HG02852 (cell line): ENCODE data around the gene PAIP2.
"Not testable (repeated sequence)": the region's sequence is repeated elsewhere in the genome, so short reads cannot be mapped to it uniquely, and the experiment has no call there.

Experiments used
- ATAC-seq: cut with Tn5 transposase; IDR thresholded peaks from one replicate; pipeline ENCODE4 v1.9.1; 2021; ENCODE audit warnings: mild to moderate bottlenecking, moderate library complexity; ENCODE audit not compliant: unreplicated experiment

The PAIP2 gene, protein sequence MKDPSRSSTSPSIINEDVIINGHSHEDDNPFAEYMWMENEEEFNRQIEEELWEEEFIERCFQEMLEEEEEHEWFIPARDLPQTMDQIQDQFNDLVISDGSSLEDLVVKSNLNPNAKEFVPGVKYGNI

DNA sequence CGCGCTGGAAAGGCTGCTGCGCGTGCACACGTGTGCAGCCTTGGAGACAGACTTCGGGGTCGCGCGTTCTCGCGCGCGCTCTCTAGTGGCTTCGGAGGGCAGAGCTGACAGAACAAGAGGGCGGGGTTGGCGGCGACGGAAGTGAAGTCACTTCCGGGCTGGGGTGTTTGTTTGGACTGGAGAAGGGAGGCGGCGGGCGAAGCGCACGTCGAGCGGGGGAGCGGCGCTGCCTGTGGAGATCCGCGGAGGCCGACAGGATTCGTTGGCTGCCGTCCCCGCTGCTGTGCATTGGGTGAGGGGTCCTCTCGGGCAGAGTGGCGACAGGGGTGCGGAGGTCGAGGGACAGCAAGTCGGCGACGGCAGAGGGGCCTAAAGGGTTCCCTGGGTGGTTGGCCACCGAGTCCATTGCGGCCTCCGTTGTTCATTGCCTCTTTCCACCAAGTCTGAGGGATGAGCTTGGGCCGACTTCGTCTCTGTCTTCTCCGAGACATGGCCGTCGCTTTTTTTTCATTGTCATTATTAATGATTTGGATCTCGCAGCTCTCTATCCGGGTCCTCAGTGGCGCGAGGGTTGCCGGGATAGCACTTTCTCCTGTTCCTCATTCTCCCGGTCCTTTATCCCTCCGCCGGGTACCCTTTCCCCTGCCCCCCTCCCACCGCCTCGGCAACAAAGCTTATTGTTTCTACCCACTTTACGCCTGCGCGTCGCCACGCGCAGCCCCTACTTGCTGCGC, at the start of gene PAIP2:
Gene PAIP2, plus strand, starts transcription at position 166 of the 734 bp plus-strand sequence. CDS start 21,931 bp downstream, outside the sequence.
- ATAC-seq, result peak; percentile 88

DNA sequence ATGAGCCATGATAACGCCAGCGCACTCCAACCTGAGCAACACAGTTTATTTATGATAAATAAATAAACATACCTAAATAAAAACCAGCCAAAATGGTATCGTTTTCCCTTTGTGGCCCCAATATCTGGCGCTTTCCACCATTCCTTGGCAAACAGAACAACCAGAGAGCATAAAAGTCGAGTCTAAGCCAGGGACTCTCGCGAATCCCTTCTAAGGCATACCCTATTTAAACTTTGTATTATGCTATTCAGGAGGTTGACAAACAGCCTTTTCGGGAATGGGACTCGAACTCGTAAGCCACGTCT, 48.5 kb upstream of the PAIP2 start:
- no peak for ATAC-seq

DNA sequence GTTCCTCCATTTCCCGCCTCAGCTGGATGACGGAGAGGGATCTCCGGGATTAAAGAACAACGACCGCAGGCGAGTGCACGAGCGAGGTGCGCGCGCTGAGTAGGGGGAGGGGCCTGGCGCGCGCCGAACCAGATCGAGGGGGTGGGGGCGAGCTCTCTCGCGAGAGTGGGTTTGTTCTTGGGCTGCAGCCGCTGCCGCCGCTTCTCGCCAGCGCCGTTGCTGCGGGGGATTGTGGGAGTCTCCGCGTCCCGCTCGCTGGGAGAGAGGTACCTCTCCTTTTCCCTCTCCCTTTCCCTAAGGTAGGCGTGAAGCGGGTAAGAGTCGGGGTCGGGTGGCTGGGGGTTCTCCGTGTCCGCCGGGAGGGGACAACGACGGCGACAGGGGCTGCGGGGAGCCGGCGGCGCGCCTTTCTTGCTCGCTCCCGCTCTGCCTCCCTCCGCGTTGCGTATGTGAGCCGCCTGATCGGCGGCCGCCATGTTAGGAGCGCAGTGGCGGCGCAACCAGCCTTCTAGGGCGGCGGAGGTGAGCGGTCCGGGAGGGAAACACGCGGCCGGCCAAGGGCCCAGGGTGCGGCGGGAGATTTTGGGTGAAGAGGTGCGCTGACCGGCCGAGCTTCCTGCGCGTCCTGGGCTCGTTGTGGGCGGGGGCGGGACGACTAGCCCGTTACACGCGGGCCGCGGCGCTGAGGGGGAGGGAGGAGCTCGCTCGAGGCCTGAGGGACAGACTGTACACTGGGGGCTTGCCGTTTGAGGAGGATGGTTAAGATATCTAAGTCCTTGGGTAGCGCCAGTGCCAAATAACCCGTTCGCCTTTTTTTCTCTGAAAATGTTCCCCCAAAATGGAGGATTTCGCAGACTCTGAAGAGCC, 47.9 kb upstream of the PAIP2 start, which contains the start of gene MATR3:
Gene MATR3, plus strand, starts transcription at position 234 of the 867 bp plus-strand sequence. CDS start 13,676 bp downstream, outside the sequence.
- ATAC-seq, result peak; percentile 76

DNA sequence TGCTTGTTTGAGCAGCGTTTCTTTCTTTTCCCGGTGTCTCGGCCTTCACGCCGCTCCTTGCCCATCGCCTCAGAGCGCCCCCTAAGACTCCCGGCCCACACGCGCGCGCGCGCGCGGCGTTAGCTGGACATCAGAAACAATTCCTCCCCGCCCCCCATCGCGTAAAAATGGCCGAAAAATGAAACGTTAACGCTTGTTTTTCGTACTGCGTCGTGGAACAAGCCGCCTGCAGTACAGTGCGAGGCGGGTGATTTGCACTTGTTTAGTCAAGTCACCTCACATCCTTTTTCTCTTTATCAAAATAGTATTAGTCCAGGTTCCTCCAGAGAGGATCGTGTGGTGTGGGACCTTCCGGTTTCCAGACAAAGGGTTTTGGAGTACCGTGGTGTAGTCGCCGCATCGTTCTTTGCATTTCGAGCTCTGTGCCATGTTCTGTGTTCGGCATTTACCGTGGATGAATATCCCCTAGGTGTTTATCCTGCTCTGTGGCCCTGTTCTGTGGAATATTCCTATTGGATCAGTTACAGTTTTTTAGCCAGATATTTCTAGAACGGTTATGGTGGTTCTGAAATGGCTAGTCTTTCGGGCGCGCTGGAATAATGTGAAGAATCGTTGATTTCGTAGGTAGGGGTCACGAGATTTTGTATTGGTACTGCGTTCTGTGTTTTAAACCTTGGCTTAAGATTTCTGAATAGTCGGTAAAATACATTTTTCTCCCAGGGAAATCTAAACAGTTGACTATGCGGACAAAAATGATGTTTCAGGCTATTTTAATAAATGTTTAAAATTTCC, 47.1 kb upstream of the PAIP2 start:
- ATAC-seq, result peak; percentile 28

DNA sequence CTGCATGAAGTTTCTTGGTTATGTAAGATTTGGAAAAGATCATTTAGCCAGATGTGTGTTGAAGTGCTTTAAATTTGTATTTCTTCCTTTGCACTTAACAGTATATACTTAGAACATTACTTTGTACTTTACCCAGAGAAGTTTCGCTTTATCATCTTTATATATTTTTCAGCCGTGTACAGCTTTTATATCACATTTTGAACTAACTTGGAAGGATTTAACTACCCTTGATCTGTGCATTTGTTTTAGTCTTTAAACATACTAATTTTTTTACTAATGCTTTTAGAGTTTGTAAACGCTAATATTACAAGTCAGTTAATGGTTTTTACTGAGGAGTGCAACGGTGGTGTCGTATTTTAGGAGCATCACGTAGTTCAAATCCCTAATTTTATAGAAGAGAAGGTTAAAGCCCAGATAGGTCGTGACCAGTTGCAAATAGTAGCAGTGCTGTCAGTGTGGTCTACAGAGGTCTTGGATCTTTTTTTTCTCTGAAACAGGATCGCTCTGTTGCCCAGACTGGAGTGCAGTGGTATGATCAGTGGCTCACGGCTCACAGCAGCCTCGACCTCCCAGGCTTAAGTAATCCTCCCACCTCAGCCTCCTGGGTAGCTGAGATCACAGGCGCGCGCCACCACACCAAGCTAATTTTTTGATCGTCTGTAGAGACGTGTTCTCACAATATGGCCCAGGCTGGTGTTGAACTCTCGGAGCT, 46.2 kb upstream of the PAIP2 start:
- ATAC-seq, result no peak

DNA sequence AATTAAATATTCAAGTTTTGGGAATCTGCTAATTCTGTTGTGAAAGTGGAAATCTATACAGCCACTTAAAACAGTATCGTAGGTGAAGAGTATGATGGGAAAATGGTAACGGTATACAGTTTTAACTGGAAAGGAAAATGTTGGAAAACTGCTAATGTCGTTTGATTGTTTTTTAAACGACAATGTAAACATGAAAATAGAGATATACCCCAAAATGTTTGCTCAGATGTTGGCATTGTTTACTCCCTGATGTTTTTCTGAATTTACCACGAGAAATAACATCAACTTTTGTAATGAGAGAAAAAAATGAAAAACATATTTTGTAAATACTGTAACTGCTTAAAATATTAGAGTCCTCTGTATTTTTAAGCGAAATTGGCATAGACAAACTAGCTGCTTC, 45.5 kb upstream of the PAIP2 start:
- no peak for ATAC-seq

DNA sequence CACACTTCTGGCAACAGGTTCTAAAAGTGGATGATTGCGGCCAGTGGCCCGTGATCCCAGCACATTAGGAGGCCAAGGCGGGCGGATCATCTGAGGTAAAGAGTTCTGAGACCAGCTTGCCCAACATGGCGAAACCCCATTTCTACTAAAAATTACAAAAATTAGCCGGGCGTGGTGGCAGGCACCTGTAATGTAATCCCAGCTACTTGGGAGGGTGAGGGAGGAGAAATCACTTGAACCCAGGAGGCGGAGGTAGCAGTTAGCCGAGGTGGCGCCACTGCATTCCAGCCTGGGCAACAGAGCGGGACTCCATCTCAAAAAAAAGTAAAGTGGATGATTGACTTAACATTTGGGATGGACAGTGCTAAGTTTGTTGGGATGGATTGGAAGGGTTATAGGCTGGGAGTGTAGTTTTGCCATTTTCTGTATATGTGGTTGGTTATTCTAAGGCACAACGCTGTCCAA, 44.8 kb upstream of the PAIP2 start:
- ATAC-seq, result no peak

DNA sequence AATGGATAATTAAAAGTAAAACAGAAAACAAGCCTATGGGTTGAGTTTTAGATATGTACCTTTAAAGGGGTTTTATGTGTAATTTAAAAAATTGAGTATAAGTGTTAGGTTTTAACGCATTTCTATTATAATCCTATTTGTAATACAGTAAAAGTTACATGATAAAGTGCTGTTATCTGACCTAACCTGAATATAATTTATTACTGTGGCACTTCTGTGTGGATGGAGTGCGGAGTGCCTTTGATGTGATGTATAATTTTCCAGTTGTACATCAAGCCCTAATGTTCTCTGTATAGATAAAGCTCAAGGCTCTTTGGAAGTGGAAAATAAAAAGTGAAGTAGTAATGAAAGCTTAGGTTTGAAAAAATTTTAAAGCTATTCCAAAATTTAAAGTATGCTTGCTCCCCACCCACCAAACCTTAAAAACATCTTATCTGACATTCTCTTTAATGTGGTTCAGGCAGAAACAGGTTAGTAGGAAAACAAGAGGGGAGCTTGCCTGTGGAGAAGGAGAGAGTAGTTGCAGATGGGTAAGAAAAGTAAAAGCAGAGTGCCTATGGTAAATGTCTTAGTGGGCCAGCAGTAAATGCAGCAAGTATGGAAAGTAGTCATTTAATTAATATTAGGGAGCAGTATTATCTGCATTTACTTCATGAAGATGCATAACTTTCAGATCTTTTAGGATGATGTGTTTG, 44.1 kb upstream of the PAIP2 start:
- ATAC-seq, result no peak

DNA sequence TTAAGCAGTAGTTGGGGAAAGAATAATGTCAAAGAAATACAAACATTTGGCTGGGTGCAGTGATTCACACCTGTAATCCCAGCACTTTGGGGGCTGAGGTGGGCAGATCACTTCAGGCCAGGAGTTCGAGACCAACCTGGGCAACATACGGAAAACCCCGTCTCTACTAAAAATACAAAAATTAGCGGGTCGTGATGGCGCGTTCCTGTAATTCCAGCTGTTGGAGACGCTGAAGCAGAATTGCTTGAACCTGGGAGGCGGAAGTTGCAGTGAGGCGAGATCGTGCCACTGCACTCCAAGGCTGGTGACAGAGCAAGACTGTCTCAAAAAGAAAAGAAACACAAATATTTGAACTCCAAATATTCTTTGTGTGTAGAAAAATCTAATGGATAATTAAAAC, 43.4 kb upstream of the PAIP2 start:
- ATAC-seq, result no peak

DNA sequence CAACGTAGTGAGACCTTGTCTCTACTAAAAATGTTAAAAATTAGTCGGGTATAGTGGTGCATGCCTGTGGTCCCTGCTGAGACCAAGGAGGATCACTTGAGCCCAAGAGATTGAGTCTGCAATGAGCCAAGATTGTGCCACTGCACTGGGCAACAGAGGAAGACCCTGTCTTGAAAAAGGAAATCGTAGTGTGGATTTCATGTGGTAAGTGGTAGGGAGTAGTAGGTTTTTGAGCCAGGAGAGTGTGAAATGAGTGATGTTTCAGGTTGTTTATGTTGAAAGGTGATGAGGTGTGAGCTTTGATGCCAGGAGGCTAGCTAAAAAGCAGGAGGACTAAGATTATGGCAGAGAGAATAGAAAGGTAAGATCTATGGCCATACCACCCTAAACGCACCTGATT, 42.2 kb upstream of the PAIP2 start:
- ATAC-seq, result no peak

DNA sequence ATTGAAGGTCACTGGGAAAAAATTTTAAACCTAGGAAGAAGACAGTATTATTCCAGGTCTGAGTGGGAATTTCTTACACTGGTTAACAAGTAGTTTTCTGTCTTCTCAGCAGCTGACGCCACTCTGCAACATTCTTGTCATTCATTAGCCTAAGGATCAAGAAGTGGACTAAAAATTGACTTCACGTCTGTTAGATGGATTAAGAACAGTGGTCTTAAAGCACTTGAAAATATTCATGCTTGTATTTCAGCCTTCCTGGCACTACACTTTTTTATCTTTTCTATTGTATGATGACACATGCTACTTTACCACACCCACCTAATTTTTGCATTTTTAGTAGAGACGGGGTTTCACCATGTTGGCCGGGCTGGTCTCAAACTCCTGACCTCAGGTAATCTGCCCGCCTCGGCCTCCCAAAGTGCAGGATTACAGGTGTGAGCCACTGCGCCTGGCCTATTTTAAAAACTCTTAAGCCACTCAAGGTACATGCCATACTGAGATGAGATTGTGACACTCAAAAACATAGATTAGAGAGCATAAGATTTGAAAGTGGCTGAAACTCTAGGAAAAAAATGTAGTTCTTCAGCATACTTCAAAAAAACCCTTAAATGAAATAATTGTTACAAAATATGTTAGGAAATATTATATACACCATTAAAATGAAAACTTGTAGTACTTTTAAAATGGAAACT, 39.7 kb upstream of the PAIP2 start:
- ATAC-seq, result no peak

DNA sequence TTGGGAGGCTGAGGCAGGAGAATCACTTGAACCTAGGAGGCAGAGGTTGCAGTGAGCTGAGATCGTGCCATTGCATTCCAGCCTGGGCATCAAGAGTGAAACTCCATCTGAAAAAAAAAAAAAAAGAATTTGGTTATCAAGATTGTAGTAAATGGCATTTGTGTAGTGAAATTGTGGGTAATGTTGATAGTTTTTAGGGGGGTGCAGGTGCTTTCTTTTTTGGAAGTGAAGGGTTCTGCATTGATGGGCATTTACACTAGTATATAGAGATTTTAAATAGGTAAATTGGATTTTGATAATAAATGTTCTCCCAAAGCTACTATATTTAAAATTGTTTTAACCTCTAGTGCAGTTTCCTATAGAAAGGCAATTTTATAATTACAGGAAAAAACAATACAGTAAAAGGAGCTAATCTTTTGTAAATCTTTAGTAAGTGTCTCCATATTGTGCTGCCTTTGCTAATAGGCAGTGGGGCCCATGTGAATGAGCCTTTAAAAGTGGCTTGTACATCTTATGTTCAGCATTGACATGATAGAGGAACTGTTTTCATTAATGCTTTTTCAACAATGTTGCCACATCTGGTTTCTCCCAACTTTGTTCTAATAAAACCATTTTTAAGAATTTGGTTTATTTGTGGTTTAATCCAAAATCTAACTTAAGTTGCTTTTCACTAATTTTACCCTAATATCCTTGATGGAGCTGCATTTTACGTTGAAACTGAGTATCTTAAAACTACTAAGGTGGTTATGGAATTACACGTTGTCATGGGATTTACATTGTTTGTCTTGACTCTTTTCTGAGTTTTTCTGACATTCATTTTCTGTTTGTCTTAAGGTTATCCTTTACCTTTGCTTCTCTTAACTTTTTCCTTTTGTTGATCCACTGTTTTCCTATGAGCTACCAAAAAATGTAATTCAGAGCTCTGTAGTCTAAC, 37.0 kb upstream of the PAIP2 start:
- no peak for ATAC-seq

DNA sequence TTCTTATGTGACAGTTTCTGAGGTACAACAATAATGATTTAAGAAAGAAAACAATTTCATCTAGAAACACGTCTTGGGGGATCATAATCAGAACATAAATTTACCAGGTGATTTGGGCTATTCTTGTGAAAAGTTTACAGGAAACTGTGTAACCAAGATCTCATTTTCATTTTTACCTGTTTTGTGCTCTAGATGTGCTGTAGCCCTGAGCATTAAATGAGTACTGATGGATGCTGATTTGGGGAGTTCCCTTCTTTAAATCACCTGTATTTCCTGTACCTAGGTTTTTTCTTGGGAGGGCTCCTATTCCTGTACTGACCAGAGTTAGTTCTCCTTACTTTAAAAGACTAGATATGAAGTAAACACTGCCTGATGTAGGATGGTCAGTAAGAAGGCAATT, 35.5 kb upstream of the PAIP2 start:
- no peak for ATAC-seq

DNA sequence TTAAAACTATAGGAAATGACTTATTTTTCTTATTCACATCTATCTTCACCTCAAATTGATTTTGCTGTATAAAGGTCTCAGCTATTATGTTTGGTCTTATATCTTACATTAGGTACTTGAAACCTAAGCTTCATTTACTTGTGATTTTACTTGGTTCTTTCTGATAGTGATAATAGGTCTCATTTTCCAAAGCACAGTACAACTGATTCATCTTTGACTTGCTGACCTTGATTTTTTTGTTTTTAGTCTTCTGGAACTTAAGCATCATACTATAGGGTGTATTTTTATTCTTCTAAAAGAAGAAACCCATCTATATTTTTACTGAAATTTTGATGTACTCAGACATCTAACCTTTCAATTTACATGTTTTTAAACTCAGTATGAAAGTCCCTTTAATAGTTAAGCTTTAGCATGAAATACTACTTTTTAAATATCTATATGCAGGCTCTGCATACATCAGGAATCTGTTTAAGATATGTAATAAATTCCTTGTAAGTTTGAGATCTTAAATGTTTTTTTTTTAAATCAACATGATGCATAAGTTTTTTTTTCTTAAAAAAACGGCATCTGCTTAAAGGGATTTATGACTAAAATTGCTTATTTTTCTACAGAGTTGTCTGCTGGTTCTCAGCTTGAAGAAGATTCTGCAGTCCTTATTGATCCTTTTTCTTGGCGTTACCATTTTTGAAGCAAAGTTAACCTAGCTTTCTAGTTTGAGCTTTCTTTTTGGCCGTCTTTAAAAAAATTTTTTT, 34.9 kb upstream of the PAIP2 start:
- ATAC-seq, result no peak

DNA sequence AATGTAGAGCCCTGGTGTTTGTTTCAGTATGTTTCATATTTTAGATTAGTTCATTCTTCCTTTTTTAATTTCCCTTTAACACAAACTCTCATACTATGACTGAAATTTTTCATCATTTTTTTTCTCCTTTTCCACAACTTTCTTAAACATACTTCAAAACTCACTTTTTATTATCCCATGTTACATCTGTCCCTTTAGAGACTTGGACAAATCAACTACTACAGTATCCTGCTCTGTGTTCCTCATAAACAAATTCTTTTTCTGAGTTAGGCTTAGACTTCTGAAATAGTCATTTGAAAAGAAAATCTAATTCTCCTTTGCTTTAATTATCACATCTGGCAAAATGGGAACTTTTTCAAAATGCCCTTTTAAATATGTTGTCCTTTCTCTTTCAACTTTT, 32.9 kb upstream of the PAIP2 start:
- ATAC-seq, result no peak

DNA sequence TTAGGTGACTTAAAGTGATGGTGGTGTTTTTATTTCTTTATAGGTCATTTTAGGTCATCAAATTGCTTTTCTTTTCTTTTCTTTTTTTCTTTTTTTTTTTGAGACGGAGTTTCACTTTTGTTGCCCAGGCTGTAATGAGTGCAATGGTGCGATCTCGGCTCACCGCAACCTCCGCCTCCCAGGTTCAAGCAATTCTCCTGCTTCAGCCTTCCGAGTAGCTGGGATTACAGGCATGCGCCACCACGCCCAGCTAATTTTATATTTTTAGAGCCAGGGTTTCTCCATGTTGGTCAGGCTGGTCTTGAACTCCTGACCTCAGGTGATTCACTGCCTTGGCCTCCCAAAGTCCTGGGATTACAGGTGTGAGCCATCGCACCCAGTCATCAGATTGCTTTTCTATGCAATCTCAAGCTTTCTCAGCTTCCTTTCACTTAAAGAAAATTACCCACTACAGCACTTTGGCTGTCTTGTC, 30.9 kb upstream of the PAIP2 start:
- not testable (repeated sequence) for ATAC-seq

DNA sequence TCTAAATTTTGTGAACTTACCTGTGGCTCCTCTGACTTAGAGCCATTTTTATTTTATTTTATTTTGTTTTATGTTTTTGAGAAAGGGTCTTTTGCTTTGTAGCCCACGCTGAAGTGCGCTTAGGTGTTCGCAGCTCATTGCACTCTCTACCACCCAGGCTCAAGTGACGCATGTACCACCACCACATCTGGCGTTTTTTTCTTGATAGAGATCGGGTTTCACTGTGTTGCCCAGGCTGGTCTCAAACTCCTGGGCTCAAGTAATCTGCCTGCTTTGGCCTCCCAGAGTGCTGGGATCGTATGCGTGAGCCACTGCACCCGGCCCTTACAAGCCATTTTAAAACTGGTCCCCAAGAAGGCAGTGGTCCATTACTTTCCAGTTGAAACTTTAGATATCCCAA, 29.6 kb upstream of the PAIP2 start:
- ATAC-seq, result no peak
